PC-3 (cell line): ENCODE measurements around the gene UBQLN4. TPM values are rescaled to one million over a fixed set of nuclear protein-coding genes. Genes with fewer than 3 reads are reported as not detected.

Source experiments
- ATAC-seq: fragments of 200-7000 bp; cut with Tn5 transposase; 2 replicates; pipeline ENCODE4 v1.9.1; 2020; ENCODE audit warnings: mild to moderate bottlenecking, moderate library complexity
- BruUV-seq: library from RNA; stranded (reverse); fragments of 400-500 nt; replicated peaks from 2 replicates; lab custom pipeline; 2021; lab: Mats Ljungman, UMichigan
- CTCF ChIA-PET: fragments of 300-600 bp; sonication (Branson Sonifier 250); formaldehyde crosslinking; loops from one replicate; lab custom pipeline; 2022; ENCODE audit warnings: antibody characterized with exemption; lab: Charles Lee
- POLR2A ChIA-PET: fragments of 300-600 bp; sonication (Branson Sonifier 250); formaldehyde crosslinking; loops from one replicate; lab custom pipeline; 2022; ENCODE audit warnings: antibody characterized with exemption; ENCODE audit not compliant: unreplicated experiment; lab: Charles Lee
- DNase-seq: peaks from one replicate; pipeline ENCODE4 v3.0.0-alpha.2; 2015
- H2AFZ ChIP-seq: fragments of 300-600 bp; sonication (generic); 2 replicates; pipeline ENCODE4 v1.6.0; 2016; ENCODE audit warnings: antibody characterized with exemption, low read length
- H3F3A ChIP-seq: fragments of 300-600 bp; sonication (generic); one replicate; pipeline ENCODE4 v1.6.0; 2017; ENCODE audit warnings: antibody characterized with exemption, low read length, control low read depth, mild to moderate bottlenecking; ENCODE audit not compliant: unreplicated experiment
- H3K27ac ChIP-seq: fragments of 300-600 bp; sonication (generic); 2 replicates; pipeline ENCODE4 v1.5.1; 2016; ENCODE audit warnings: mild to moderate bottlenecking, low read length
- H3K27me3 ChIP-seq: fragments of 300-600 bp; sonication (generic); 2 replicates; pipeline ENCODE4 v1.6.1; 2016; ENCODE audit warnings: low read length, mixed read lengths
- H3K36me3 ChIP-seq: fragments of 300-600 bp; sonication (generic); 2 replicates; pipeline ENCODE4 v1.6.1; 2016; ENCODE audit warnings: low read depth, mixed run types, low read length, mixed read lengths
- H3K4me1 ChIP-seq: fragments of 300-600 bp; sonication (generic); 2 replicates; pipeline ENCODE4 v1.5.1; 2016; ENCODE audit warnings: low read length; ENCODE audit not compliant: insufficient read depth
- H3K4me2 ChIP-seq: fragments of 300-600 bp; sonication (generic); 2 replicates; pipeline ENCODE4 v1.6.0; 2016; ENCODE audit warnings: low read length
- H3K4me3 ChIP-seq: fragments of 300-600 bp; sonication (generic); 2 replicates; pipeline ENCODE4 v1.5.1; 2016; ENCODE audit warnings: mild to moderate bottlenecking, low read length, mixed read lengths
- H3K79me2 ChIP-seq: fragments of 300-600 bp; sonication (generic); 2 replicates; pipeline ENCODE4 v1.6.1; 2017; ENCODE audit warnings: low read length, mixed read lengths
- H3K9ac ChIP-seq: fragments of 300-600 bp; sonication (generic); 2 replicates; pipeline ENCODE4 v1.6.0; 2016; ENCODE audit warnings: mild to moderate bottlenecking, low read length
- H3K9me2 ChIP-seq: fragments of 300-600 bp; sonication (generic); replicated peaks from 2 replicates; pipeline ENCODE4 v1.6.1; 2016; ENCODE audit warnings: mixed run types, low read length, mixed read lengths
- H3K9me3 ChIP-seq: fragments of 300-600 bp; sonication (generic); 2 replicates; pipeline ENCODE4 v1.6.1; 2016; ENCODE audit warnings: low read length, mixed read lengths
- H4K20me1 ChIP-seq: fragments of 300-600 bp; sonication (generic); 2 replicates; pipeline ENCODE4 v1.6.1; 2016; ENCODE audit warnings: low read length, mixed read lengths
- CTCF ChIP-seq: fragments of 300-600 bp; sonication (generic); conservative IDR thresholded peaks from 2 replicates; pipeline ENCODE4 v1.5.1; 2017; ENCODE audit warnings: antibody characterized with exemption, low read depth, mild to moderate bottlenecking, low read length
- EZH2 ChIP-seq: fragments of 300-600 bp; sonication (generic); IDR thresholded peaks from one replicate; pipeline ENCODE4 v1.6.1; 2017; ENCODE audit warnings: antibody characterized with exemption, mild to moderate bottlenecking, low read length; ENCODE audit not compliant: unreplicated experiment
- EZH2phosphoT487 ChIP-seq: fragments of 300-600 bp; sonication (generic); IDR thresholded peaks from 2 replicates; pipeline ENCODE4 v1.6.1; 2018; ENCODE audit warnings: mild to moderate bottlenecking, antibody characterized with exemption, low read length, borderline replicate concordance
- intact Hi-C: fragments of 100-400 bp; cut with micrococcal nuclease; formaldehyde crosslinking; loops from 2 replicates; pipeline ENCODE4 v1.9.0; 2023
- total RNA-seq: library from RNA; depleted of rRNA; stranded (reverse); fragments of >200 nt; gene quantifications from 2 replicates; pipeline ENCODE4 v1.2.3, GENCODE V29; 2014

The UBQLN4 gene
- total RNA-seq, 1 experiment from 2014 or later, result 45.4 TPM

DNA sequence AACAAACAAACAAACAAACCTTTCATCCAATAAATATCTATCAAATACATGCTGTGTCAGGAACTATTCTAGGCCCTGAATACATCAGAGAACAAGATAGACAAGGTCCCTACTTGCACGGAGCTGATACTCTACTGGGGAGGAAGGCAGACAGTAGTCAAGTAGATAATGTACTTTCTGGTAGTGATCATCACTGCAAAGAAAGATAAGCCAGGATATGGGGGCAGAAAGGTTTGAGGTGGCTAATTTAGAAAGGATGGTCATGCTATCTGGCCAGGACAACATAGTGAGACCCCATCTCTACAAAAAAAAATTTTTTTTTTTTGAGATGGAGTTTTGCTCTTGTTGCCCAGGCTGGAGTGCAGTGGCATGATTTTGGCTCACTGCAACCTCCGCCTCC is 38.0 kb upstream of the UBQLN4 start:
- Histone ChIP-seq H3K27me3 (no peaks in the 10 kb centered on the region), H3K9me3 (no peaks in the 10 kb centered on the region), H3K27ac (no peak overlapping the region), H3K9me2 (no peaks in the 10 kb centered on the region), H3K4me3 (no peak overlapping the region), H2AFZ (no peak overlapping the region), H3K4me1 (peaks cover 21% of the 10 kb centered on the region), H3K4me2 (no peak overlapping the region), H3K36me3 (no peaks in the 10 kb centered on the region), H3F3A (no peaks in the 10 kb centered on the region), H4K20me1 (no peaks in the 10 kb centered on the region), H3K79me2 (no peaks in the 10 kb centered on the region), H3K9ac (no peak overlapping the region)
- no peak for ATAC-seq
- ChIA-PET POLR2A (interaction anchor here (0.6 to 0.9 kb wide), 2 partner anchors 31 to 35 kb away, joined by 4 to 7 read pairs; no protein-coding TSS in a partner anchor), CTCF (interaction anchor here (0.6 to 1.9 kb wide), 4 partner anchors 24 to 142 kb away, joined by 3 to 10 read pairs (median 4); no protein-coding TSS in a partner anchor)
- intact Hi-C loops, result no loop called here
- DNase-seq, result no peak
- BruUV-seq, result no TSS peak
- TF ChIP-seq CTCF (no peak), EZH2 (no peak), EZH2phosphoT487 (no peak)

GRCh38 chr1:156090840-156091188 is 37.2 kb upstream of the UBQLN4 start:
- H4K20me1 ChIP-seq, result no peaks in the 10 kb centered on the region
- ATAC-seq, result peak; percentile 95
- no peaks in the 10 kb centered on the region for H3K9me2 ChIP-seq
- intact Hi-C loops, result loop anchor here (1.0 kb wide), 3 partner anchors 39 to 134 kb away; no protein-coding TSS in a partner anchor
- H3K9me3 ChIP-seq, result no peaks in the 10 kb centered on the region
- no TSS peak for BruUV-seq
- no peaks in the 10 kb centered on the region for H3K36me3 ChIP-seq
- no peaks in the 10 kb centered on the region for H3K79me2 ChIP-seq
- no peak overlapping the region for H3K9ac ChIP-seq
- no peak overlapping the region for H3K4me3 ChIP-seq
- H3F3A ChIP-seq, result no peaks in the 10 kb centered on the region
- CTCF ChIA-PET, result interaction anchor here (0.5 to 1.9 kb wide), 6 partner anchors 25 to 253 kb away, joined by 3 to 10 read pairs (median 4); no protein-coding TSS in a partner anchor
- peak overlapping the region; percentile 60 for H2AFZ ChIP-seq
- peaks cover 21% of the 10 kb centered on the region for H3K4me1 ChIP-seq
- POLR2A ChIA-PET, result interaction anchor here (0.6 kb wide), 1 partner anchor 37 kb away, joined by 3 read pairs; no protein-coding TSS in a partner anchor
- DNase-seq, result peak; percentile 97
- no peak overlapping the region for H3K27ac ChIP-seq
- H3K4me2 ChIP-seq, result no peak overlapping the region
- no peaks in the 10 kb centered on the region for H3K27me3 ChIP-seq
- TF ChIP-seq CTCF (peak; percentile 96), EZH2 (no peak)

DNA sequence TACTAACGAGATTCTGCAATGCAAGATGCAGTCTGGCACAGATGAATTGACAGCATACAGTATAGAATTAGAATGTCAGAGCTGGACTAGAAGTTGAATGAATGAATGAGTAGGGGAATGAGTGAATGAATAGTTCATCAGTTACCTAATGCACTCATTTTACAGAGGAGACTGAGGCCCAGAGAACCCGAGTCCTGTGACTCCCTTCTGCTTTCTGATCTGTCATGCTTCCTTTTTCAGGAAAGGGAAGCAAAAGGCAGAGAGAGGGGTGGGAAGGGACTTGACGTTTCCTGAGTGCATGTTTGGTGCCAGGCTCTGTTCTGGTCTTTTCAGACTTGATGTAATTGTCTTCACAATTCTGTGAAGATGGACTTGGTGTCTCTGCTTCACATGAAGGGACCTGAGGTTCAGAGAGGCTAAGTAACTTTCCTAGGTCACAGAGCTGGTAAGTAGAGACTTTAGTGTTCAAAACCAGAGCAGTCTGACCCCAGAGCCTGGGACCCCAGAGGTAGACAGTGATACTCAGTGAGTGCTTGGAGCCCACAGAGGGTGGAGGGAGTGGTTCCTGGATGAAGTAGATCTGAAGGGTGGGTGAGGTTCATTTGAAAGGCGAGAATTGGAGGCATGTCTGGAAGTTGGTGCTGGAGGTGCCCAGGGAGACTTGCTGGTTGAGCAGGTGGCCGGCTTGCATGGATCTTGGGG is 36.7 kb upstream of the UBQLN4 start:
- Histone ChIP-seq H2AFZ (no peak overlapping the region), H3K9me3 (no peaks in the 10 kb centered on the region)

More for the DNA sequence above, 36.7 kb upstream of the UBQLN4 start:
- H3K27ac ChIP-seq, result no peak overlapping the region
- H3K79me2 ChIP-seq, result no peaks in the 10 kb centered on the region
- ATAC-seq, result peak; percentile 14; the same call in 1 of the 2 replicates
- ChIA-PET POLR2A (interaction anchor here (0.6 kb wide), 2 partner anchors 37 to 278 kb away, joined by 3 to 9 read pairs; no protein-coding TSS in a partner anchor), CTCF (interaction anchor here (1.1 to 1.7 kb wide), 2 partner anchors 56 to 135 kb away, joined by 5 to 9 read pairs; no protein-coding TSS in a partner anchor)
- no peaks in the 10 kb centered on the region for H3K27me3 ChIP-seq
- no peak for DNase-seq
- H3K4me2 ChIP-seq, result no peak overlapping the region
- H3F3A ChIP-seq, result no peaks in the 10 kb centered on the region
- BruUV-seq, result no TSS peak
- H3K4me1 ChIP-seq, result peaks cover 15% of the 10 kb centered on the region
- no peaks in the 10 kb centered on the region for H4K20me1 ChIP-seq
- H3K9me2 ChIP-seq, result no peaks in the 10 kb centered on the region
- no peak overlapping the region for H3K4me3 ChIP-seq
- TF ChIP-seq EZH2, result no peak
- TF ChIP-seq EZH2phosphoT487, result no peak
- no peak for TF ChIP-seq CTCF
- H3K36me3 ChIP-seq, result no peaks in the 10 kb centered on the region
- intact Hi-C loops, result loop anchor here (1.0 kb wide), 3 partner anchors 40 to 135 kb away; no protein-coding TSS in a partner anchor
- H3K9ac ChIP-seq, result no peak overlapping the region
